Progenitor cell of endocrine pancreas (in vitro differentiated cells): ENCODE results near the gene VGLL4. TPM values are rescaled to one million over a fixed set of nuclear protein-coding genes. Genes with fewer than 3 reads are reported as not detected.

ENCODE experiments used
- DNase-seq: peaks from one replicate; pipeline ENCODE4 v3.0.0; 2021; ENCODE audit warnings: low spot score; ENCODE audit not compliant: unreplicated experiment
- H3K27ac Mint-ChIP-seq: 2 replicates; pipeline ENCODE4 v1.8.0; 2021; ENCODE audit warnings: mild to moderate bottlenecking, moderate library complexity, mixed read lengths
- H3K27me3 Mint-ChIP-seq: 2 replicates; pipeline ENCODE4 v1.8.0; 2021; ENCODE audit warnings: mixed read lengths
- H3K36me3 Mint-ChIP-seq: 2 replicates; pipeline ENCODE4 v1.8.0; 2022; ENCODE audit warnings: mixed read lengths; ENCODE audit not compliant: insufficient read depth
- H3K4me1 Mint-ChIP-seq: 2 replicates; pipeline ENCODE4 v1.8.0; 2021; ENCODE audit warnings: low read depth, mixed read lengths
- H3K4me3 Mint-ChIP-seq: 2 replicates; pipeline ENCODE4 v1.8.0; 2021; ENCODE audit warnings: low read depth, mild to moderate bottlenecking, moderate library complexity, mixed read lengths
- H3K9me3 Mint-ChIP-seq: 2 replicates; pipeline ENCODE4 v1.8.0; 2021; ENCODE audit warnings: low read depth, mixed read lengths
- CTCF ChIP-seq: fragments of 200-600 bp; sonication (generic); IDR thresholded peaks from one replicate; pipeline ENCODE4 v1.5.0; 2021; ENCODE audit warnings: antibody characterized with exemption, mild to moderate bottlenecking; ENCODE audit not compliant: unreplicated experiment
- total RNA-seq: library from RNA; stranded (reverse); gene quantifications from 2 replicates; pipeline ENCODE4 v1.2.1, GENCODE V29; 2021

The VGLL4 gene
- total RNA-seq, 1 donor from 2014 or later = 93.2 TPM

DNA sequence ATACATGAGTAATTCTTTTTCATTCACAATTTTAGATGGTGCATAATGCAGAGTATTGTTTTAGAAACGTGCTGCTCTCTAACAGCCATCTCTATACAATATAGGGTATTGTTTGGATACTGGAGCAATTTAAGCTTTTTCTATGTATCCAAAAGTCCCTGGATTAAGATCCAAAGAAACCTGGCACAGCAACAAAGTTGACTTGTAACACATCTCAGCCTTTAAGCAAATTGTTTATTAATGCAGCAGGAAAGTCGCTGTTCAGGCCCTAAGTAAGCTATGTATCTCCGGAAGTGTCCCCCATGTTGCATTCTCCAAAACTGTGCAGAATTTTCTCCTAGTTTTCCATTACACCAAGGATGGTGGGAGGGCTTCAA, 7.3 kb downstream of the VGLL4 start:
- H3K4me1 Mint-ChIP-seq = peaks cover 66% of the 10 kb centered on the region
- H3K27me3 Mint-ChIP-seq = no peaks in the 10 kb centered on the region
- DNase-seq = no peak
- no peak overlapping the region for H3K4me3 Mint-ChIP-seq
- peak overlapping the region; percentile 30 for H3K27ac Mint-ChIP-seq
- H3K9me3 Mint-ChIP-seq = no peaks in the 10 kb centered on the region
- TF ChIP-seq CTCF = no peak
- H3K36me3 Mint-ChIP-seq = peaks cover 4% of the 10 kb centered on the region

DNA sequence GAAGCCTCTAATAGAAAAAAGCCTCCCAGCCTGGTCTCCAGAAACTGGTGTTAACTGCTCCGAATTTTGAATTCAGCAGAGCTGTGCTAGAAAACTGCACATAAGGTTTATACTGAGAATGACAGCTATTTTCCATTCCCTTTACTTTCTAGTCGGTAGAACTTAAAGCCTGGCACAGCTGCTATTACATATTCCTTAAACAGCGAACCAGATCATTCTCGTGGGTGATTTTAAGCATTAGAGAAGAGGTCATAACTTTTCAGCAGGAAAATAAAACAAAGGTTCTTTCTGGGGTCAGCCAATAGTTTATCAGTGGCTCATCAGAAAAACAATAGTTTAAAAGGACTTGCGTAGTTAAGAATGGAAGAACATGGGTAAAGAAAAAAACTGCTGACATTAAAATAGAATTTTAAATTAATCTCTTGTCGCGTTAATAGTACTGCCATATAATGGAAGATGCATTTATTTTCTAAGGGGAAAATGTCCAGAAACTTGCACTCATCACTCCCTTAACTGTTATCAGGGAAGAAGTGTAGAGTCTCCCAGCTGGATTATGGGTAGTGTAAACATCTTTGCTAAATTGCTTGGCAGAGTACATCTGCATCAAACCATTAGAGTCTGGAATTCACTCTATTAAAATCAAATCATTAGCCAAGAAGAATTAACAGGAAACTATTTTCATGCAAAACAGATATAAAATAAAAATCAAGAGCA, 7.9 kb downstream of the VGLL4 start:
- Mint-ChIP-seq H3K36me3 (peaks cover 6% of the 10 kb centered on the region), H3K27me3 (no peaks in the 10 kb centered on the region), H3K27ac (no peak overlapping the region), H3K4me3 (no peak overlapping the region), H3K9me3 (no peaks in the 10 kb centered on the region), H3K4me1 (peaks cover 65% of the 10 kb centered on the region)
- no peak for DNase-seq
- no peak for TF ChIP-seq CTCF

- no peak for DNase-seq
- H3K36me3 Mint-ChIP-seq = peaks cover 6% of the 10 kb centered on the region
- peaks cover 59% of the 10 kb centered on the region for H3K4me1 Mint-ChIP-seq
- no peaks in the 10 kb centered on the region for H3K27me3 Mint-ChIP-seq
- no peak overlapping the region for H3K27ac Mint-ChIP-seq
- peaks cover under 1% of the 10 kb centered on the region for H3K9me3 Mint-ChIP-seq
- peak overlapping the region; percentile 25 for H3K4me3 Mint-ChIP-seq
- no peak for TF ChIP-seq CTCF
These were observed 8.6 kb downstream of the VGLL4 start for GRCh38 chr3:11634974-11635612.

- peaks cover 3% of the 10 kb centered on the region for H3K9me3 Mint-ChIP-seq
- H3K4me3 Mint-ChIP-seq = no peak overlapping the region
- H3K27ac Mint-ChIP-seq = peak overlapping the region; percentile 35
- no peaks in the 10 kb centered on the region for H3K27me3 Mint-ChIP-seq
- H3K36me3 Mint-ChIP-seq = peaks cover 8% of the 10 kb centered on the region
- no peak for DNase-seq
- TF ChIP-seq CTCF = no peak
- H3K4me1 Mint-ChIP-seq = peaks cover 55% of the 10 kb centered on the region
These were observed 9.6 kb downstream of the VGLL4 start for GRCh38 chr3:11634081-11634635.

GRCh38 chr3:11632966-11633365, 10.7 kb downstream of the VGLL4 start:
- no peak for TF ChIP-seq CTCF
- Mint-ChIP-seq H3K36me3 (peaks cover 8% of the 10 kb centered on the region), H3K27ac (peak overlapping the region; percentile 76), H3K27me3 (no peaks in the 10 kb centered on the region), H3K4me1 (peaks cover 43% of the 10 kb centered on the region), H3K4me3 (no peak overlapping the region), H3K9me3 (peaks cover 3% of the 10 kb centered on the region)
- DNase-seq = no peak
